Measurements from ENCODE around the gene NRXN3.

NRXN3 gene

GRCh38 chr14:79197516-79197915 is 1027.3 kb downstream of the NRXN3 start:
- no peaks in the 10 kb centered on the region for H3K36me3 ChIP-seq (ENCODE audit: insufficient read depth, low read depth, low read length)
- no peaks in the 10 kb centered on the region for H3K9me3 ChIP-seq (ENCODE audit: insufficient read depth, low read depth, low read length)
- H3K27me3 ChIP-seq (ENCODE audit: insufficient read depth, low read length), result no peaks in the 10 kb centered on the region
- H3K4me1 ChIP-seq (ENCODE audit: insufficient read depth, low read length), result no peaks in the 10 kb centered on the region
- no peak overlapping the region for H3K9ac ChIP-seq (ENCODE audit: low read depth, low read length)
- H3K4me3 ChIP-seq (ENCODE audit: low read length), result no peak overlapping the region
- H3K27ac ChIP-seq (ENCODE audit: low read length), result no peak overlapping the region

DNA sequence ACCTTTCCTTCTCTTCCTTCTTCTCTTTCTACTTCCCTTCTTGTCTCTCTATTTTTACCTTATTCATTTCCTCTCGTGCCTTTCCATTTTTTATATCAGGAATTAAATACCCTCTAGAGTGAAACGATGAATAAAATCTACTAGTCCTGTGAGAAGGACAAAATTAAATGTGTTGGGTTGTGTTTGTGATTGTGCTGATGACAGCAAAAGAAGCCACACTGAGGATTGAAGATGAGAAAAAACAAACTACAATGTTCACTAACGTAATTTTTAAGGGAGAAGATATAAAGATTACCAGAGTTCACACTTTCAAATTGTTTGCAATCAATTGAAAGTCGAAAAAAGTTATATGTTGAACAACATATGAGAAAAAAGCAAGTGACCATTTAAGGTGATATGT is 1029.0 kb downstream of the NRXN3 start:
- Histone ChIP-seq H3K27me3 (ENCODE audit: insufficient read depth, low read length) (no peaks in the 10 kb centered on the region), H3K9ac (ENCODE audit: low read depth, low read length) (no peak overlapping the region), H3K27ac (ENCODE audit: low read length) (no peak overlapping the region), H3K4me1 (ENCODE audit: insufficient read depth, low read length) (no peaks in the 10 kb centered on the region), H3K4me3 (ENCODE audit: low read length) (no peak overlapping the region), H3K36me3 (ENCODE audit: insufficient read depth, low read depth, low read length) (no peaks in the 10 kb centered on the region), H3K9me3 (ENCODE audit: insufficient read depth, low read depth, low read length) (no peaks in the 10 kb centered on the region)

GRCh38 chr14:79201564-79202207 is 1031.5 kb downstream of the NRXN3 start:
- Histone ChIP-seq H3K4me1 (ENCODE audit: insufficient read depth, low read length) (no peaks in the 10 kb centered on the region), H3K27ac (ENCODE audit: low read length) (no peak overlapping the region), H3K27me3 (ENCODE audit: insufficient read depth, low read length) (no peaks in the 10 kb centered on the region), H3K4me3 (ENCODE audit: low read length) (no peak overlapping the region), H3K9ac (ENCODE audit: low read depth, low read length) (no peak overlapping the region), H3K36me3 (ENCODE audit: insufficient read depth, low read depth, low read length) (no peaks in the 10 kb centered on the region), H3K9me3 (ENCODE audit: insufficient read depth, low read depth, low read length) (no peaks in the 10 kb centered on the region)

- peaks cover 3% of the 10 kb centered on the region; the same call in 1 of the 2 replicates for H3K4me1 ChIP-seq (ENCODE audit: insufficient read depth, low read length)
- H3K4me3 ChIP-seq (ENCODE audit: low read length), result no peak overlapping the region
- no peaks in the 10 kb centered on the region for H3K9me3 ChIP-seq (ENCODE audit: insufficient read depth, low read depth, low read length)
- H3K27ac ChIP-seq (ENCODE audit: low read length), result no peak overlapping the region
- H3K36me3 ChIP-seq (ENCODE audit: insufficient read depth, low read depth, low read length), result no peaks in the 10 kb centered on the region
- H3K9ac ChIP-seq (ENCODE audit: low read depth, low read length), result no peak overlapping the region
- H3K27me3 ChIP-seq (ENCODE audit: insufficient read depth, low read length), result no peaks in the 10 kb centered on the region
Measured at GRCh38 chr14:79204591-79204990, 1034.4 kb downstream of the NRXN3 start.

- Histone ChIP-seq H3K36me3 (ENCODE audit: insufficient read depth, low read depth, low read length) (no peaks in the 10 kb centered on the region), H3K4me1 (ENCODE audit: insufficient read depth, low read length) (peaks cover 3% of the 10 kb centered on the region; the same call in 1 of the 2 replicates), H3K4me3 (ENCODE audit: low read length) (no peak overlapping the region), H3K9me3 (ENCODE audit: insufficient read depth, low read depth, low read length) (no peaks in the 10 kb centered on the region), H3K27me3 (ENCODE audit: insufficient read depth, low read length) (no peaks in the 10 kb centered on the region), H3K27ac (ENCODE audit: low read length) (no peak overlapping the region), H3K9ac (ENCODE audit: low read depth, low read length) (no peak overlapping the region)
Measured at GRCh38 chr14:79209418-79209817, 1039.2 kb downstream of the NRXN3 start.

GRCh38 chr14:79225815-79226214 is 1055.6 kb downstream of the NRXN3 start:
- no peaks in the 10 kb centered on the region for H3K36me3 ChIP-seq (ENCODE audit: insufficient read depth, low read depth, low read length)
- H3K27me3 ChIP-seq (ENCODE audit: insufficient read depth, low read length), result no peaks in the 10 kb centered on the region
- H3K4me3 ChIP-seq (ENCODE audit: low read length), result no peak overlapping the region
- H3K9ac ChIP-seq (ENCODE audit: low read depth, low read length), result no peak overlapping the region
- H3K9me3 ChIP-seq (ENCODE audit: insufficient read depth, low read depth, low read length), result no peaks in the 10 kb centered on the region
- no peak overlapping the region for H3K27ac ChIP-seq (ENCODE audit: low read length)
- no peaks in the 10 kb centered on the region for H3K4me1 ChIP-seq (ENCODE audit: insufficient read depth, low read length)

DNA sequence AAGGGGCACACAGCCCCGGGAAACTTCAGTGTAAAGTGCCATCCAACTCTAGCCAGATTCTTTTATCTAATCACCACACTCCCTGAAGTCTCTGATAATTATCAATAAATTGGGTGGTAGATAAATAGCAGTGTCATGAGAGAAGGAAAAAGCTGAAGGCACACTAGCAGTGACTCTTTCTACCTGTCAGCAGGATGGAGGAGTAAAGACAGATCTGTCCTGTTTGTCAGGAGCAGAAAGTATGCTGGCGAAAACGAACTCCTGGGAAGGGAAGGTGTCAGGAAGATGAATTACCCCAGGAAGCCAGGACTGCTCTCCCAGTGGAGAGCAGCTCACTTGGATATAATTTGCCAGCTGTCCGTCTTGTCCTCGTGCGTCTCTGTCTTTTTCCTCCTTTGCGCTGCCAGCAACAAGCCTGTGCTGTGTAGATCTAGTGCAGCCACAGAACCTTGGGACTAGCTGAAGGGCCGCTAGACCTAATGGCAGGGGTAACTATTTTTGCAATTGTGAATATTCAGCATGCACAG is 1059.3 kb downstream of the NRXN3 start:
- Histone ChIP-seq H3K36me3 (ENCODE audit: insufficient read depth, low read depth, low read length) (no peaks in the 10 kb centered on the region), H3K9me3 (ENCODE audit: insufficient read depth, low read depth, low read length) (no peaks in the 10 kb centered on the region), H3K27me3 (ENCODE audit: insufficient read depth, low read length) (no peaks in the 10 kb centered on the region), H3K9ac (ENCODE audit: low read depth, low read length) (no peak overlapping the region), H3K27ac (ENCODE audit: low read length) (no peak overlapping the region), H3K4me3 (ENCODE audit: low read length) (no peak overlapping the region), H3K4me1 (ENCODE audit: insufficient read depth, low read length) (no peaks in the 10 kb centered on the region)

- Histone ChIP-seq H3K4me1 (ENCODE audit: insufficient read depth, low read length) (no peaks in the 10 kb centered on the region), H3K27ac (ENCODE audit: low read length) (no peak overlapping the region), H3K36me3 (ENCODE audit: insufficient read depth, low read depth, low read length) (no peaks in the 10 kb centered on the region), H3K9ac (ENCODE audit: low read depth, low read length) (no peak overlapping the region), H3K27me3 (ENCODE audit: insufficient read depth, low read length) (no peaks in the 10 kb centered on the region), H3K9me3 (ENCODE audit: insufficient read depth, low read depth, low read length) (no peaks in the 10 kb centered on the region), H3K4me3 (ENCODE audit: low read length) (no peak overlapping the region)
Measured at GRCh38 chr14:79242666-79243065, 1072.5 kb downstream of the NRXN3 start.

GRCh38 chr14:79246173-79246572 is 1076.0 kb downstream of the NRXN3 start:
- Histone ChIP-seq H3K27ac (ENCODE audit: low read length) (no peak overlapping the region), H3K4me3 (ENCODE audit: low read length) (no peak overlapping the region), H3K4me1 (ENCODE audit: insufficient read depth, low read length) (no peaks in the 10 kb centered on the region), H3K27me3 (ENCODE audit: insufficient read depth, low read length) (no peaks in the 10 kb centered on the region), H3K9me3 (ENCODE audit: insufficient read depth, low read depth, low read length) (no peaks in the 10 kb centered on the region), H3K36me3 (ENCODE audit: insufficient read depth, low read depth, low read length) (no peaks in the 10 kb centered on the region), H3K9ac (ENCODE audit: low read depth, low read length) (no peak overlapping the region)

DNA sequence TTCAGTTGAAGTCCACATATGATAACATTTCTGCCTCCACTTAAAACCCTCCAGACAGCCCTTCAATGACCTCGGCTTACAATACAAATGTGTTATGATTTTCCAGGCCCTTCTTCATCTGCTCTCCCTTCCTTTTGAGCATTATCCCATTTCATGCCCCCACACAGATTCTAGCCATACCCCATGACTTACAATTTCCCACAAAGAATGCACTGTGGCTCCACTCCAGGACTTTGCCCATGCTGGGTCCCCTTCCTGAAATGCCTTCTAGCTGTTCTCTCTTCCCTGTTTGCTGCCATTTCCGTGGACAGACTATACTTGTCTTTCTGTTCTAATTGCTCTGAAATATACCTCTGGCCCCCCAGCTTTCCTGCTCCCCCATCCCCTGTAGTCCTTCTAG is 1078.0 kb downstream of the NRXN3 start:
- Histone ChIP-seq H3K27me3 (ENCODE audit: insufficient read depth, low read length) (no peaks in the 10 kb centered on the region), H3K4me3 (ENCODE audit: low read length) (no peak overlapping the region), H3K4me1 (ENCODE audit: insufficient read depth, low read length) (no peaks in the 10 kb centered on the region), H3K9me3 (ENCODE audit: insufficient read depth, low read depth, low read length) (no peaks in the 10 kb centered on the region), H3K27ac (ENCODE audit: low read length) (no peak overlapping the region), H3K9ac (ENCODE audit: low read depth, low read length) (no peak overlapping the region), H3K36me3 (ENCODE audit: insufficient read depth, low read depth, low read length) (no peaks in the 10 kb centered on the region)

DNA sequence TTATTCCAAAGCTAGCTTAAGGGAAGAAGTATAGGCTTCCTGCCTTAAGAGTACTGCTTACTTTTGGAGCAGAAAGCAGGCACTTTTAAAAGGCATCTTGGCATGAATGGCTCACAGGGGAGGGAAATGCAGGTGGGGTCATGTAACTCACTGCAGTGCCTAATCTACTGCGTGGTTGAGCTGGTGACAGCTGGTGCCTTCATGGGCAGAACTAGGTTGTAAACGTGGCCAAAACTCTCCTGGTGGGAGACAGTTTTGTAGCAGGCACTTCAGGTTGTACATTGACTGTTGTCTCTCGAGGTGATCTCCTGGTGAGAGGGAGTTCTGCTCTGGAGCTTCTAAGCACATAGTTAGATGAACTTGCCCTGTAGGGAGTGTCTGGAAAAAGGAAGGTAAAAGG is 1078.6 kb downstream of the NRXN3 start:
- Histone ChIP-seq H3K4me3 (ENCODE audit: low read length) (no peak overlapping the region), H3K27me3 (ENCODE audit: insufficient read depth, low read length) (no peaks in the 10 kb centered on the region), H3K9ac (ENCODE audit: low read depth, low read length) (no peak overlapping the region), H3K36me3 (ENCODE audit: insufficient read depth, low read depth, low read length) (no peaks in the 10 kb centered on the region), H3K4me1 (ENCODE audit: insufficient read depth, low read length) (no peaks in the 10 kb centered on the region), H3K27ac (ENCODE audit: low read length) (no peak overlapping the region), H3K9me3 (ENCODE audit: insufficient read depth, low read depth, low read length) (no peaks in the 10 kb centered on the region)

DNA sequence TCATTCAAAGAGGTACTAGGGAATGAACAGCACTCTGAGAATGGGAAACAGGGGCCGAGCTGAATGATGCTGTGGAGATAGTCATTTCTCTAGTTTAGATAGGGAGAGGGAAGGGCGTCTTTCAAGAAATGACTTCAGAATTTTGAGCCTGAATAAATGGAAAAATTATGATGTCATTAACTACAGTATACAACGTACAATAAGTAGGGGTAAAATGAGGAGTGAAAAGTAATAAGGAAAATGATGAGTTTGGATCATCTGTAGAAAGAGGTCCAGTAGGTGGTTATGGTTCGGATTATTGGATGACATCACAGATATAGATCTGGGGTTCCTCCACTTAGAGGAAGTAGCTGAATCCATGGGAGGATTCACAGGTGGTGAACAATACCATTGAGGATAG is 1081.1 kb downstream of the NRXN3 start:
- H3K27me3 ChIP-seq (ENCODE audit: insufficient read depth, low read length), result no peaks in the 10 kb centered on the region
- H3K27ac ChIP-seq (ENCODE audit: low read length), result no peak overlapping the region
- no peaks in the 10 kb centered on the region for H3K36me3 ChIP-seq (ENCODE audit: insufficient read depth, low read depth, low read length)
- H3K4me1 ChIP-seq (ENCODE audit: insufficient read depth, low read length), result no peaks in the 10 kb centered on the region
- H3K4me3 ChIP-seq (ENCODE audit: low read length), result no peak overlapping the region
- no peak overlapping the region for H3K9ac ChIP-seq (ENCODE audit: low read depth, low read length)
- H3K9me3 ChIP-seq (ENCODE audit: insufficient read depth, low read depth, low read length), result no peaks in the 10 kb centered on the region
